ENCODE results near the gene WDFY2. TPM values are rescaled to one million over a fixed set of nuclear protein-coding genes. Genes with fewer than 3 reads are reported as not detected.

The WDFY2 gene
- total and polyA plus RNA-seq, 2 of the 13 experiments (the other 11 are each of a cell fraction or from before 2014, with no cell fraction given), result 22.6 to 27.0 TPM

DNA sequence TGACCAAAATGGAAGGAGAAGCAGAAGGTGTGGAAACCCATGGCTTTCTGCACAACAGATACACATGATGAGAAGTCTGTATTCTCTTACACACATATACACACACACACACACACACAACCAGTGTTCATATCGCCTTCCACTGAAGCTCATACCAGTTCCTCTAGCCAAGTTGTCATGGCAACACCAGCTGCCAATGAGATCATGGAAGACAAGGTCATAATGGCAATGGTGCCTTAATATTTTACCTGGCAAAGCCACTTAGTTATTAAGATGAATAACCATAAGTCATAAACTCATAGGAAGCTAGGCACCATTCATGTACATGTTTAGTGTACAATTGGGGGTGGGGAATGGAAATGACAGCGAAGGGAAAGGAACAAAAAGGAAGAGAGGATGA, 222.3 kb downstream of the WDFY2 start (continued):
- TF ChIP-seq ZNF18 (CRISPR knock-in tag; IDR thresholded peaks at IDR 0.05; ENCODE audit: insufficient replicate concordance), result no peak
- TF ChIP-seq ZBTB37 (CRISPR knock-in tag; IDR thresholded peaks at IDR 0.05), result no peak
- TF ChIP-seq RBAK (CRISPR knock-in tag; IDR thresholded peaks at IDR 0.05), result no peak

DNA sequence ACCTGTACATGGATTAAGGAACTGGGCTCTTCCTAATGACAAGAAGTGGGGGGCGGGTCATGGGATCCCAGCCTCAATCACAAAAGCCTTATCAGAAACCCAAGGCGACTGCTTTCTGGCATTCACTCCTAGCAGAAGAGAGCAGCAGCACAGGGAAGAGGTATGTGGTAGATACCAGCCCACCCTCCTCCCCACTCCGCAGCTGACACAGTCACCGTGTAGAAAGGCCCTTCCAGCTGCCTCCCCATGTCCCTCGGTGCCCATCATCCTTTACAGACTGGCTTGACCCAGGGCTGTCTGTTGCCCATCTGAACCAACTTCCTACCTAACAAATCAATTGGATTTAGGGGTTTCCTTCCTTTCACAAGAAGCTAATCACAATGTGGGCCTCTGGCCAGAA, 222.8 kb downstream of the WDFY2 start:
- BruUV-seq (replicated peaks), result no TSS peak
- in situ Hi-C loops (cut with HindIII; ENCODE audit: extremely low pct_ligation_motif_present, low pct_unique_long_range_greater_than_20kb), result no loop called here
- H3K9me3 ChIP-seq (ENCODE audit: low read length), result no peaks in the 10 kb centered on the region
- no peaks in the 10 kb centered on the region for H3K27me3 ChIP-seq (ENCODE audit: control insufficient read depth in 1 of 2, insufficient read depth in 2 of 2, low read length in 2 of 2)
- H3K27ac ChIP-seq (ENCODE audit: extremely low read length, insufficient read depth, low read length), result no peak overlapping the region
- H3K4me3 ChIP-seq (replicated peaks in 1 of 3; ENCODE audit: insufficient read depth in 1 of 3, low read depth in 2 of 3, low read length in 3 of 3), result no peak overlapping the region
- 81% methylated on average over 5 of the region's 5 CpGs for WGBS (ENCODE audit: low lambda C conversion rate)
- no peaks in the 10 kb centered on the region for H3K79me2 ChIP-seq (ENCODE audit: insufficient read depth, low read length)
- DNase-seq (ENCODE audit: low spot score) (no peak), FAIRE-seq (no peak), ATAC-seq (no peak)
- no peak overlapping the region for H3K4me2 ChIP-seq (ENCODE audit: low read depth, low read length)
- H4K20me1 ChIP-seq (ENCODE audit: insufficient read depth, low read length), result no peaks in the 10 kb centered on the region
- no peak overlapping the region for H3K9ac ChIP-seq (ENCODE audit: insufficient read depth, low read depth, low read length)
- H2AFZ ChIP-seq (ENCODE audit: low read length), result no peak overlapping the region
- peaks cover 29% of the 10 kb centered on the region for H3K4me1 ChIP-seq (ENCODE audit: insufficient read depth, low read length)
- TF ChIP-seq ZNF18 (CRISPR knock-in tag; IDR thresholded peaks at IDR 0.05; ENCODE audit: insufficient replicate concordance) (no peak), ZNF260 (CRISPR knock-in tag; IDR thresholded peaks at IDR 0.05; ENCODE audit: borderline replicate concordance, low read depth) (no peak), HOXA7 (CRISPR knock-in tag; IDR thresholded peaks at IDR 0.05) (no peak), NFE2L1 (CRISPR knock-in tag; IDR thresholded peaks at IDR 0.05; ENCODE audit: borderline replicate concordance) (no peak), POLR2AphosphoS2 (IDR thresholded peaks at IDR 0.05; ENCODE audit: low read depth, low read length) (no peak), MBNL3 (CRISPR knock-in tag; conservative IDR thresholded peaks at IDR 0.05) (no peak), ZBTB38 (CRISPR knock-in tag; IDR thresholded peaks at IDR 0.05) (no peak), MTA1 (CRISPR knock-in tag; IDR thresholded peaks at IDR 0.05; ENCODE audit: borderline replicate concordance) (no peak), SP4 (CRISPR knock-in tag; IDR thresholded peaks at IDR 0.05) (no peak), MXD4 (CRISPR knock-in tag; IDR thresholded peaks at IDR 0.05) (no peak), ZNF780A (CRISPR knock-in tag; IDR thresholded peaks at IDR 0.05) (no peak), TAF1 (CRISPR knock-in tag; IDR thresholded peaks at IDR 0.05) (no peak), ZNF841 (CRISPR knock-in tag; IDR thresholded peaks at IDR 0.05; ENCODE audit: borderline replicate concordance) (no peak), ZNF331 (CRISPR knock-in tag; IDR thresholded peaks at IDR 0.05) (no peak), ZNF766 (CRISPR knock-in tag; IDR thresholded peaks at IDR 0.05; ENCODE audit: borderline replicate concordance) (no peak)
- TF ChIP-seq, protein P1, sequence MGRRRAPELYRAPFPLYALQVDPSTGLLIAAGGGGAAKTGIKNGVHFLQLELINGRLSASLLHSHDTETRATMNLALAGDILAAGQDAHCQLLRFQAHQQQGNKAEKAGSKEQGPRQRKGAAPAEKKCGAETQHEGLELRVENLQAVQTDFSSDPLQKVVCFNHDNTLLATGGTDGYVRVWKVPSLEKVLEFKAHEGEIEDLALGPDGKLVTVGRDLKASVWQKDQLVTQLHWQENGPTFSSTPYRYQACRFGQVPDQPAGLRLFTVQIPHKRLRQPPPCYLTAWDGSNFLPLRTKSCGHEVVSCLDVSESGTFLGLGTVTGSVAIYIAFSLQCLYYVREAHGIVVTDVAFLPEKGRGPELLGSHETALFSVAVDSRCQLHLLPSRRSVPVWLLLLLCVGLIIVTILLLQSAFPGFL (CRISPR knock-in tag; IDR thresholded peaks at IDR 0.05), result no peak
- TF ChIP-seq, protein P2, sequence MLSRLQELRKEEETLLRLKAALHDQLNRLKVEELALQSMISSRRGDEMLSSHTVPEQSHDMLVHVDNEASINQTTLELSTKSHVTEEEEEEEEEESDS (CRISPR knock-in tag; IDR thresholded peaks at IDR 0.05; ENCODE audit: borderline replicate concordance), result no peak
- intact Hi-C loops (cut with micrococcal nuclease; ENCODE audit: unreplicated experiment), result no loop called here
- H3K36me3 ChIP-seq (replicated peaks in 1 of 2; ENCODE audit: control insufficient read depth in 1 of 2, insufficient read depth in 2 of 2, low read length in 2 of 2), result no peaks in the 10 kb centered on the region
- ChIA-PET CTCF (ENCODE audit: low intra/inter-chr PET ratio, low total read pairs) (no interaction called here), POLR2A (no interaction called here)

All from HepG2 (cell line).